Esophagus muscularis mucosa (tissue), 4 donors: ENCODE results near the gene DDX17. TPM values are rescaled to one million over a fixed set of nuclear protein-coding genes. Genes with fewer than 3 reads are reported as not detected.

Experiments
- DNase-seq: peaks from one replicate; pipeline ENCODE4 v3.0.0-alpha.2; 2017; ENCODE audit errors: extremely low spot score
- H3K27ac ChIP-seq, 4 donors: fragments of 200-600 bp; sonication (generic); replicated peaks in 1 of 4; 1 replicate in 3 of 4; 2 replicates in 1 of 4; pipeline ENCODE4 v1.5.1; 2016 to 2019; ENCODE audit warnings: mild to moderate bottlenecking in 1 of 4
- H3K27me3 ChIP-seq, 4 donors: fragments of 200-600 bp; sonication (generic); one replicate each; pipeline versions ENCODE4 v1.5.1 to v1.6.0; 2016 to 2019
- H3K36me3 ChIP-seq, 4 donors: fragments of 200-600 bp; sonication (generic); one replicate each; pipeline ENCODE4 v1.5.1; 2016 to 2019
- H3K4me1 ChIP-seq, 4 donors: fragments of 200-600 bp; sonication (generic); one replicate each; pipeline ENCODE4 v1.5.1; 2016 to 2019
- H3K4me3 ChIP-seq, 4 donors: fragments of 200-600 bp; sonication (generic); 1 replicate in 2 of 4; 2 replicates in 2 of 4; pipeline ENCODE4 v1.5.1; 2016 to 2019; ENCODE audit warnings: mild to moderate bottlenecking in 4 of 4, moderate library complexity in 1 of 4
- H3K9me3 ChIP-seq, 4 donors: fragments of 200-600 bp; sonication (generic); 1 replicate in 3 of 4; 2 replicates in 1 of 4; pipeline ENCODE4 v1.5.1; 2016 to 2019
- CTCF ChIP-seq, 3 experiments: fragments of 200-600 bp in 2 of 3; fragments of 450-650 bp in 1 of 3; sonication (generic) in 2 of 3; IDR thresholded peaks; one replicate each; pipeline ENCODE4 v1.5.1; 2017 to 2019; ENCODE audit warnings: antibody characterized with exemption in 3 of 3, mild to moderate bottlenecking in 2 of 3, moderate library complexity in 1 of 3
- EP300 ChIP-seq: sonication (generic); formaldehyde crosslinking; IDR thresholded peaks from one replicate; pipeline ENCODE4 v1.6.1; 2017; ENCODE audit warnings: antibody characterized with exemption
- POLR2A ChIP-seq: fragments of 450-650 bp; IDR thresholded peaks from one replicate; pipeline ENCODE4 v1.6.1; 2017; ENCODE audit warnings: antibody characterized with exemption, moderate library complexity, mild to moderate bottlenecking, low read depth
- POLR2AphosphoS5 ChIP-seq, 2 donors: sonication (generic); formaldehyde crosslinking; IDR thresholded peaks; one replicate each; pipeline ENCODE4 v1.6.1; 2017; ENCODE audit warnings: antibody characterized with exemption in 2 of 2
- WGBS: methylation state at CpG from one replicate; pipeline ENCODE4 v1.1.5; 2018; 5-methylcytosine and 5-hydroxymethylcytosine counted together
- intact Hi-C: fragments of 100-400 bp; cut with DNase I; formaldehyde crosslinking; loops from one replicate; pipeline ENCODE4 v1.15.1; 2023
- total RNA-seq, 4 donors: library from RNA; depleted of rRNA; stranded (reverse); fragments of >200 nt; gene quantifications; one replicate each; pipeline versions ENCODE4 v1.1.0 to v1.2.1, GENCODE V29; 2016

The DDX17 gene
- total RNA-seq, 4 donors from 2014 or later: 327 to 1,333 (median 592) TPM

- H3K4me1 ChIP-seq: peaks cover 38 to 53% (median 48%) of the 10 kb centered on the region in 4 donors
- intact Hi-C loops: loop anchor here (2.0 to 10.0 kb wide), 2 partner anchors 65 to 111 kb away; partner anchors contain the start of gene DMC1
- WGBS: 0% methylated on average over 15 of the region's 69 CpGs
Measured at GRCh38 chr22:38505541-38506117, 482 bp downstream of the DDX17 start.

GRCh38 chr22:38504731-38505540 lies 1.2 kb downstream of the DDX17 start:
- Histone ChIP-seq H3K36me3 (peaks cover 5 to 34% (median 17%) of the 10 kb centered on the region in 4 donors), H3K9me3 (no peaks in the 10 kb centered on the region), H3K4me3 (peak overlapping the region; percentile 80 to 92 (median 86)), H3K27me3 (no peaks in the 10 kb centered on the region), H3K4me1 (peaks cover 38 to 58% (median 55%) of the 10 kb centered on the region in 4 donors), H3K27ac (peak overlapping the region; percentile 99 to 100 (median 99))
- DNase-seq: no peak
- TF ChIP-seq POLR2AphosphoS5 (IDR thresholded peaks at IDR 0.05) (peak; percentile 8 to 26), CTCF (IDR thresholded peaks at IDR 0.05) (no peak), POLR2A (no peak), EP300 (no peak)
- intact Hi-C loops: loop anchor here (2.0 to 10.0 kb wide), 2 partner anchors 66 to 110 kb away; partner anchors contain the start of gene DMC1
- WGBS: under 1% methylated on average over 35 of the region's 35 CpGs

More at GRCh38 chr22:38505541-38506117, 482 bp downstream of the DDX17 start:
- peak overlapping the region; percentile 80 to 92 (median 86) for H3K4me3 ChIP-seq
- peaks cover 0 to 27% (median 10%) of the 10 kb centered on the region in 4 donors for H3K36me3 ChIP-seq
- peak; percentile 31 to 73 for TF ChIP-seq POLR2AphosphoS5 (IDR thresholded peaks at IDR 0.05)
- peak; percentile 81 for TF ChIP-seq POLR2A
- TF ChIP-seq CTCF (IDR thresholded peaks at IDR 0.05): no peak
- H3K27me3 ChIP-seq: no peaks in the 10 kb centered on the region
- H3K27ac ChIP-seq: peak overlapping the region; percentile 99 to 100 (median 99)
- DNase-seq: peak; percentile 94
- H3K9me3 ChIP-seq: no peaks in the 10 kb centered on the region

GRCh38 chr22:38503021-38503420 lies 3.1 kb downstream of the DDX17 start:
- peak overlapping the region in 3 of 4 donors; percentile 99 for H3K27ac ChIP-seq
- no peak for TF ChIP-seq EP300
- H3K9me3 ChIP-seq: no peaks in the 10 kb centered on the region
- intact Hi-C loops: loop anchor here (10.0 kb wide), 1 partner anchor 108 kb away; no protein-coding TSS in a partner anchor
- H3K4me1 ChIP-seq: peaks cover 50 to 78% (median 73%) of the 10 kb centered on the region in 4 donors
- peaks cover 24 to 53% (median 36%) of the 10 kb centered on the region in 4 donors for H3K36me3 ChIP-seq
- H3K27me3 ChIP-seq: no peaks in the 10 kb centered on the region
- peak overlapping the region; percentile 80 to 92 (median 86) for H3K4me3 ChIP-seq
- 16% methylated on average over 4 of the region's 4 CpGs for WGBS
- no peak for DNase-seq

- H3K36me3 ChIP-seq: peaks cover 34 to 63% (median 46%) of the 10 kb centered on the region in 4 donors
- intact Hi-C loops: loop anchor here (10.0 kb wide), 1 partner anchor 107 kb away; no protein-coding TSS in a partner anchor
- peak overlapping the region; percentile 14 to 92 (median 83) for H3K4me3 ChIP-seq
Measured at GRCh38 chr22:38501797-38502672, 4.1 kb downstream of the DDX17 start.

More at GRCh38 chr22:38501797-38502672, 4.1 kb downstream of the DDX17 start:
- WGBS: 71% methylated on average over 10 of the region's 10 CpGs
- DNase-seq: no peak
- TF ChIP-seq POLR2A: no peak
- TF ChIP-seq CTCF (IDR thresholded peaks at IDR 0.05): no peak
- no peak for TF ChIP-seq POLR2AphosphoS5 (IDR thresholded peaks at IDR 0.05)
- no peak for TF ChIP-seq EP300
- peaks cover 47 to 77% (median 72%) of the 10 kb centered on the region in 4 donors for H3K4me1 ChIP-seq
- no peaks in the 10 kb centered on the region for H3K27me3 ChIP-seq
- no peaks in the 10 kb centered on the region for H3K9me3 ChIP-seq
- peak overlapping the region in 3 of 4 donors; percentile 99 for H3K27ac ChIP-seq
